ENCODE data around the gene DSCAM.
"Not testable (repeated sequence)": the region's sequence is repeated elsewhere in the genome, so short reads cannot be mapped to it uniquely, and the experiment has no call there.

Gene DSCAM

DNA sequence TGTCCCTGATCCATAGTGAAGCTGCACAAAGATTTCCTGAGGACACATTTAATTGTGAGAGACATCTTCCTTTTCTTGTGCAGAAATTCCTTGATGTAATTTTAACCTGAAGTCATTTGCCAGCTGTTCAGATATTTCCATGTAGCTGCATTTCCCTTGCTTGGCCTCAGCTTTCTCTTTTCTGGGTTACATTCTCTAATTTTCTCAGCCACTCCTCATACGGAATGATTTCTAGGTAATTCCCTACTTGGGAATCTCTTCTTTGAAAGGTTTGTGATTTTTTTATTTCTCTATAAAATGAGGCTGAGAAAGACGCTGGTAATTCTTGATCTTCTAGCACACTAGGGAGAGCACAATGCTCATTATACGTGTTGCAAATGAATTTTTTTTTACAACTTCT lies 780.7 kb downstream of the DSCAM start:
- DNase-seq, result no peak

DNA sequence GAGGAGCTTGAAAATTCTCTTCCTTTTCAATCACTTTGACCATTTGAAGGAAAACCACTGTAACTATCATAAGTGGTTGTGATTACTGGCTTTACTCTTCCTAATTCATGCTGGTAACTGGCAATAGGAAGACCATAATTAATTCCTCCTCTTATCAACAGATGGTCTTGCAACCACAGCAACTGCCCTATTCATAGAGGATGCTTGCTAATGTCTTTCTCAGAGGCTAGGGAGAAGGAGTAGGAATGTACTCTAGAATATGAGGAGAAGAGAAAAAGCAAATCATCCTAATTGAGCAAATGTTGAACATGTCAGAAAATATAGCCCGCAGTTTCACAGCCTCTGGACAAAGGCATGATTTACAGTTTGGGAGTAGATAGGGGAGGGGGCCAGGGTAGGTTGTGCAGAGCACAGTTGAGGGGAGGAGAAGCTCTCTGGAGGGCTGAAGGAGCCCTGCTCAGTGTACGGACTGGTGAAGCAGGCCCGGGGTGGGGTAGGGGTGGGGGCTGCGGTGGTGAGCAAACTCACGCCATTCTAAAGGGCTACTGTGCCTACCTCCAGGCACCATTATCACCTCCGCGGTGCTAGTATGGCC lies 786.8 kb downstream of the DSCAM start:
- DNase-seq, result no peak

- DNase-seq, result no peak
Observed at GRCh38 chr21:40057331-40057730, 789.6 kb downstream of the DSCAM start.

DNA sequence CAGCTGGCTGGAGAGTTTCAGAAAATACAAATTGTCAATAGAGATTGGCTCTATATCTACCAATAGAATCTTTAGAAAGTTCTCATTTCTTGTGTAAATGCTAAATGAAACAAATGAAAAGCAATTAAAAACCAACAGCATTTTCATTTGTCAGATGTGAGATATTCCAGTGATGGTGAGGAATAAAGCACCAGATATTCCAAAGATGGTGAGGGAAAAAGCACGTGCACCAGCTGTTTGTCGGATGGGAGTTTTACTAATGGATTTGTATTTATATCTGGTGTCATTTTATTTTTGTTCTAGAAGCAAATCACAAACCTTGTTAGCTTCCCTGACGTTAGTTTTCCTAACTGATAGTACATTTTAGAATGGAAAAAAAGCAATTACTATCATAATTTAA lies 790.9 kb downstream of the DSCAM start:
- DNase-seq, result no peak

DNA sequence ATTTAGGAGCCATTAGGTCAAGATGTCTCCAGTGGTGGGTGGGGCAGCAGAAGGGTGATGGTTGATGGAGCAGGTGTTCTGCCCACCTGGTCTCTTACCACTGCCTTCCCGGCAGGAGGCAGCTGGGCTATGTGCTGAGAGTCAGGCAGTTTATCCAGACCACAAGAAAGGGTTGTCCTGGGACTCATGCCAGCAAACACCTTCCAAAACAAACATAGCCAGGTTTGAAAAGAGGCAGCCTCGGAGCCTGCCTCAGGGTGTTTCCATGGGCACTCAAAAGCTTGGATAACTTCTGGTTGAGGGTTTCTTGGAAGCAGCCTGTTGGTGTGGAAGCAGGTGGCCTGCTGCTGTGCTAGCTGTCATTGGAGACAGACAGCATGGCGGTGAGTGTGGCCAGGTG lies 792.6 kb downstream of the DSCAM start:
- DNase-seq, result peak; percentile 52

DNA sequence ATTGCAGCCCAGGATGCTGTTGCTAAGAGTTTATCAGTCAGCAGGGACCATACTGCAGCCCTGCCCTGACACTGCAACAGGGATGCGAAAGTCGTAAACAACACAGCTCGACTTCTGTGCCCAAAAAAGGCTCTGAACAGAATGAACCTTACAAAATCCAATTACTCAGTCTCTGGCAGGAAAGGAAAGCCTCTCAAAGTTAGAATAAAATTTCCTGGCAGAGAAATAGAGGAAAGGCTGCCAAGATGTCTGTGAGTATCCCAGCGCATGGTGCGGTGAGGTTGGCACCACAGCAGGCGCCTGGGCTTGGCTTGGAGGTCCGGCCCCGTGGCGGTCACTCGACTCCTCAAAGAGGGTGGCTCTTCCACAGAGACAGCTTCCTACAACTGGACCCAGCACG lies 794.0 kb downstream of the DSCAM start:
- peak; percentile 67 for DNase-seq

DNA sequence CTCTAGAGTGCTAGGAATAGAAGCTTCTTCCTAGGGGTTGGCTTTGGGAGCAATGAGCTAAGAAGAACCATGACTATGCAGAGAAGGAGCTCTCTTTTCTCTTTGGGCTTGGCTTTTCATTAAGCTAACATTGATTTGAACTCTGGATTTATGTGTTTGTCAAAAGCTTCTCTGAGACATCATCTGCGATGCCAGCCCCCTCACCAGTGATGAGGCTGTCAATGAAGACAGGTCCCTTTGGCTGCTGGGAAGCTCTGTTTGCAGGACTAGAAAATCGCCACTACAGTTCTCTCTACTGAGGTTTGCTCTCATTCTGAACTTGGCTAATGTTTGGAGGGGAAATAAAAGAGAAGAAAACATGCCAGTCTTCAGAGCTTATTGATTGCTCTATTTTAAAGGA lies 794.7 kb downstream of the DSCAM start:
- DNase-seq, result no peak

DNA sequence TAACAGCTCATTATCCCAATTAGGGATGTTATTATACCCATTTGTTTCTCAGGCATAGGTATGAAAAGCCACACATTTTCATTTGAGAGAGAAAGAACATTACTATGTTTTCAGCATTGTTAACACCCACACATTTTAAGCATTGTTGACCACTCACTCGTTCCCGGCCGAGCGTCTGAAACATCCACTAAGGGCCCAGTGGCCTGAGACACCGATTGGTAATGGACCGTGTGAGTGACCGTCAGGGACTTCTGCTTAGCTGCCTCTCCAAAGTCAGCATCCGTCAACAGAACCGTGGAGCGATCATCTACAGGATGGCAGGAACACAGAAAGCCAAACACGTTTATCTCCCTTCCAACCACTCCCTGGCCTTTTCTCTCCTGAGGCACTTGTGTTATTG lies 795.2 kb downstream of the DSCAM start:
- no peak for DNase-seq

- no peak for DNase-seq
Observed at GRCh38 chr21:40049931-40050290, 797.0 kb downstream of the DSCAM start.

GRCh38 chr21:40049031-40049930 lies 797.7 kb downstream of the DSCAM start:
- no peak for DNase-seq

DNA sequence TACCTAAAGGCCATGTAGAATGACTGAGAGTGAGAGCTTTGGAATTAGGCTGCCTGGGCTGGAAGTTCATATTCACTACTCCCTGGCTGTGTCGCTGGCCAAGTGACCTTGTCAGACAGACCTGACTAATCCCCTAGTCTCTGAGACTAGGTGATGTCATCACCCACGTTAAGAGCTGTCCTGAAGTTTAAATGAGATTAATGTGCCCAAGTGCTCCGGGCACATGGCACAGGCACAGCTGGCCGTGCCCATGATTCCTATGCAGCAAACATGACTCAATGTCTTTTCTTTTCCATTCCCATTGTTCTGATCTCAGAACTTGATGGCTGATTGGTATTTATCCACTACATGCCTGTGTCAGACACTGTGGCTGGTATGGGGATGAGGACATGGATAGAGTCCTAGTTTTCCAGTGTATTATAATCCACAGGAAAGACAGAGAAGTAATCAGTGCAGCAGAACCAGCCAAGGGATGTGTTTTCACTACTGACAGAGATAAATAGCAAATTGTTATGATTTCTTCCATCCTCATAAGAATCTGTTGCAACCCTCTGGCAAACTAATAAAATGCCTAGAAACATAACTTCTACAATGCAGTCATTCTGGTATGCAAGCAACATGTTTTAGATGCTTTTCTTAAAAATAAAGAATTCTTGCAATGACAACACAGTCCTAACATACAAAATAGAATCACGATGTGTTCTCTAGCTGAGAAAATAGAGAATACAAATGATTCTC lies 798.8 kb downstream of the DSCAM start:
- no peak for DNase-seq

GRCh38 chr21:40047211-40047610 lies 799.7 kb downstream of the DSCAM start:
- DNase-seq, result no peak

- DNase-seq, result no peak
Observed at GRCh38 chr21:40043866-40044265, 803.1 kb downstream of the DSCAM start.

GRCh38 chr21:40043423-40043822 lies 803.5 kb downstream of the DSCAM start:
- no peak for DNase-seq

GRCh38 chr21:40041446-40041845 lies 805.5 kb downstream of the DSCAM start:
- no peak for DNase-seq

- not testable (repeated sequence) for DNase-seq
Observed at GRCh38 chr21:40033156-40033782, 813.7 kb downstream of the DSCAM start.

DNA sequence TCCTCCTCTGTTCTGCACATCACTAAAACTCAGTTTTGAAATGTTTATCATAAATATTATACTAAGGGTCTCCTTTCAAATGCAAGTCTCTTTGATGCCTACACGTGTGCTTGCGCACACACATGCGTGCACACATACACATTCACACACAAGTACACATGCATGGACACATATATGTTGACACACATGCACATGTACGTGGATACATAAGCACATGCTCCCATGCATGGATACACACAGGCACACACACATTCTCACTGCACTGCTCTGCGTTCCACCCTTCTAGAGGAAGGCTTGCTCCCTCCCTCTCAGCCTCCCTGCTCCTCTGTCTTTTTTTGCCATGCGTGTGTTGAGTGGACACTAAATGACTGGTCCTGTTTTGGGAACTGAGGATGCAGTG lies 817.1 kb downstream of the DSCAM start:
- DNase-seq, result no peak

- DNase-seq, result not testable (repeated sequence)
Observed at GRCh38 chr21:40028393-40028792, 818.6 kb downstream of the DSCAM start.

GRCh38 chr21:40021558-40022351 lies 825.2 kb downstream of the DSCAM start:
- no peak for DNase-seq

DNA sequence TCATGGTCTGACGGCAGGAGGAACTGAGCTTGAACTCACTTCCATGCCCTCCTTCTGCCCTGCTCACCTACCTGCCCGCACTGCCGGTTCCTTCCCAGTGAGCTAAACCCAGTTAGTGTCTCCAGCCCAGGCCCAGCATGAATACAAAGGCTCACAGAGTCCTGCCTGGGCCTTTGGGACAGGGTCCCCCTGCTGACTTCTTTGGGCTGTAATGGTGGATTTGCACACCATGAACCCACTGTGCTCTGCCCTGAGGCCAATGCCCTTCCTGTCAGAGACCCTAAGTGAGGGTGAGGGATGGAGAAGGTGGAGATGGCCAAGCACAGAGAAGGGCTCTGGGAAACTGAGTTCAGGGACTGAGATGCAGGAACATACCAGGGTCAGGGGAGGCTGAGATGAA lies 826.3 kb downstream of the DSCAM start:
- DNase-seq, result no peak

DNA sequence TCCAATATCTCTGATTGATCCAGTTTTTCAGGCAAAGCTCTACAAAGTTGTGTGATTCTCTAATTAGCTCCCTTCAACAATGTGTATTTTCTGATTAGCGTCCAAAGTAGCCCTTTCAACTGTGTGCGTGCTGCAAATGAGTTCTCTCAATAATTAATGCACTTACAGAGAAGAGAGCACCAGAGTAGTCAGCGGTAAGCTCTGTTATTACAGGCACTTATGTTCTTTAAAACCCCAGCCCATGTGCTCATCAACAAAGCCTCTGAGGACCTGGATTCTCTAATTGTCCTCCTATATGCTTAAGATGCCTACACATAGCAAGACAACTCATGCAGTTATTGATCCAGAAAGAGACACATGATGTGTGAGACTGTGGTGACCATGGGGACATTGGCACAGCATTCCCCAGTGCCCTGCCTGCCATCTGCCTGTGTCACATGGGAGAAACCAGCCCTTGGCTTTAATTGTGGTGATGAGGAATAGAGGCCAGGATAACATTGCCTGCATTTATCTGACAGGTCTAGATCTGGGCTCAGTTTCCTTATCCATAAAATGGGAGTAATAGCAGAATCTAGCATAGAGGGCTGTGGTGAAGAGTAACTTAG lies 828.0 kb downstream of the DSCAM start:
- DNase-seq, result no peak

DNA sequence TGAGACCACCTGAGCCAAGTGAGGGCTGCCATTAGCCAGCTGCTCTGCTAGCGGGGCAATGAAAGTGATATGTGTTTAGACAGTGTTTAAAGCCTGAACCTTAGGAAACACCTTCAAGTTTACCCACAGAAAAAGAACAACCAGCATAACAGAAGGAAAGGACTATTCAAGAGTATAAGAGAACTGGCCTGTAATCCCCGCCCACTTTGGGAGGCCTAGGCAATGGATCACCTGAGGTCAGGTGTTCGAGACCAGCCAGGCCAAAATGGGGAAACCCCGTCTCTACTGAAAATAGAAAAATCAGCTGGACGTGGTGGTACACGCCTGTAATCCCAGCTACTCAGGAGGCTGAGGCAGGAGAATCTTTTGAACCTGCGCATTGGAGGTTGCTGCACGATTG lies 830.3 kb downstream of the DSCAM start:
- no peak for DNase-seq
